ENCODE data around the gene PACS2. TPM values are rescaled to one million over a fixed set of nuclear protein-coding genes. Genes with fewer than 3 reads are reported as not detected.

Gene PACS2
- total RNA-seq, 1 donor from 2014 or later: 32.3 TPM

DNA sequence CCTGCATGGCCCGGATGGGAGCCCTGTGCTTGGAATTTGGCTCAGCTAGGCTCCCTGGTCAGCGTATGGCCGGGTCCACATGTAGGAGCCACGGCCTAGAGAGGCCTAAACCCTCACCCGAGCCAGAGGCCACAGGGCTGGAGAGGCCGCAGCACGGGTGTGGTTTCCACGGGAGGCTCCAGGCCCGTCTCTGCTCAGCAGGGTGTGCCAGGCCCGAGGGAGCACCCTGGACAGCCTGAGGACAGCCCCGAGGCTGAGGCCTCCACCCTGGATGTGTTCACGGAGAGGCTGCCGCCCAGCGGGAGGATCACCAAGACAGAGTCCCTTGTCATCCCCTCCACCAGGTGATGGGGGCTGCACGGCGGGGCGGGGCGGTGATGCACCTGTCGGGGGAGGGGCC, 66.2 kb downstream of the PACS2 start:
- H3K27me3 Mint-ChIP-seq (ENCODE audit: insufficient read depth): no peaks in the 10 kb centered on the region
- intact Hi-C loops (cut with micrococcal nuclease): no loop called here
- H3K4me1 Mint-ChIP-seq (ENCODE audit: low read depth): peaks cover 5% of the 10 kb centered on the region
- H3K36me3 Mint-ChIP-seq (ENCODE audit: low read depth): no peaks in the 10 kb centered on the region
- H3K9me3 Mint-ChIP-seq: no peaks in the 10 kb centered on the region
- no peak overlapping the region for H3K4me3 Mint-ChIP-seq
- DNase-seq (ENCODE audit: low spot score): no peak
- H3K27ac Mint-ChIP-seq: no peak overlapping the region

DNA sequence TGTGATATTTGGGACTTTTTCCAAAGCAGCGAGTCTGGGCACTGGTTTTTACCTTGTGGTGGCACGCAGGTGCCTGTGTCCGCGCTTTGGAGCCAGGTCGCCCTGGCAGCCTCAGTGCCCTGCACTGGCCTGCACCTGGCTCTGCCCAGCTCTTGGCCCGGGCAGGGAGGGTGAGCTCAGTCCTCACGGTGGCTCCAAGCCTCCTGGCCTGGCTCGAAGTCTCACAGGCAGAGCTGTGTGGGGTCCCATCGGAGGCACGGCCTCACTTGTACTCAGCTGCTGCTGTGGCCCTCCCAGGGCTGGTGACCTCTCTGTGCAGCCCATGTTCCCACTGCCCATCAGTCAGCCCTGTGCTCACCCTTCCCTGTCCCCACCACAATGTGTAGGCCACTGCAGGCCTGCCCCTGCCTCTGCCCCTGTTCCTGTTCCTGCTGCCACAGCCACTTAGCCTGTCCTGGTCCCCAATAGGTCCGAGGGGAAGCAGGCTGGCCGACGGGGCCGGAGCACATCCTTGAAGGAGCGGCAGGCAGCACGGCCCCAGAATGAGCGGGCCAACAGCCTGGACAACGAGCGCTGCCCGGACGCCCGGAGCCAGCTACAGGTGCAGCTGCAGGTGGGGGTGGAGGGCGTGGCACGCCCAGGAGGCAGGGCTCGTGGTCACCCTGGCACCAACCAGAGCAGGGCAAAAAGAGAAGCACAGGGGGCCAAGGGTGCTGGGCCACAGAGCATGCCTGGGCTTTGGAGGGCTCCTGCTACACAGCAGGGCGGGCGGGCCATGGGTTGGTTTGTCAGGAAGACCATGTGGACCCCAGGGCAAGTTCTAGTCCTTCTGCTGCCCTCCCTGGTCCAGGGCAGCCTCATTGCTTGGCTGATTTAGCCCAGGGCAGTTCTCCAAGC, 67.1 kb downstream of the PACS2 start:
- intact Hi-C loops (cut with micrococcal nuclease): no loop called here
- no peaks in the 10 kb centered on the region for H3K9me3 Mint-ChIP-seq
- H3K27me3 Mint-ChIP-seq (ENCODE audit: insufficient read depth): no peaks in the 10 kb centered on the region
- H3K36me3 Mint-ChIP-seq (ENCODE audit: low read depth): no peaks in the 10 kb centered on the region
- no peaks in the 10 kb centered on the region for H3K4me1 Mint-ChIP-seq (ENCODE audit: low read depth)
- no peak for DNase-seq (ENCODE audit: low spot score)
- H3K4me3 Mint-ChIP-seq: no peak overlapping the region
- H3K27ac Mint-ChIP-seq: no peak overlapping the region

DNA sequence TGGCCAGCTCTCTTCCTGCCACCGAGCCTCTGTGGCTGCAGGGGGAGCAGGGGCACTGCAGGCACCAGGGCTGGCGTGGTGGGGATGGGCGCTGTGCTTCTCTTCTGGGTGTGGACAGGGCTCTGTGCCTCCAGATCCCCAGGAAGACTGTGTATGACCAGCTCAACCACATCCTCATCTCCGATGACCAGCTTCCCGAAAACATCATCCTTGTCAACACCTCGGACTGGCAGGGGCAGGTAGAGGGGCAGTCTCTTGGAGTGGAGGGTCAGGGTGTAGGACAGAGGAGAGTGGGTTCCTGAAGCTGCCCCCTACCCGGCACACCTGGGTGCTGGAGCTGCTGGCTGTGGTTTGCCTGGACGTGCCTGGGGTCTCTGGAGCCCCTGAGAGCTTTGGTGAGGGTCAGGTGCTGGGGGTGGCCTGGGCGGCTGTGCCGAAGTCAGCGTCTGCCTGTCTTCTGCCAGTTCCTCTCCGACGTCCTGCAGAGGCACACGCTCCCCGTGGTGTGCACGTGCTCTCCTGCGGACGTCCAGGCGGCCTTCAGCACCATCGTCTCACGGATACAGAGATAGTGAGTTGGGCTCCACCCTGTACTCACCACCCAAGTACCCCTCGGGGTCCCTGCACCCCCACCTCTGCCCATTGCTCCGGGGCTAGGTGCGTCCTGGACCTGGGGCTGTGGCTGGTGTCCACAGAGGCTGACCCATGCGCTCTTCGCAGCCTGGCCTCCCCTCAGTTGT, 68.0 kb downstream of the PACS2 start:
- no peak overlapping the region for H3K27ac Mint-ChIP-seq
- H3K36me3 Mint-ChIP-seq (ENCODE audit: low read depth): no peaks in the 10 kb centered on the region
- no peak overlapping the region for H3K4me3 Mint-ChIP-seq
- DNase-seq (ENCODE audit: low spot score): no peak
- intact Hi-C loops (cut with micrococcal nuclease): no loop called here
- H3K9me3 Mint-ChIP-seq: no peaks in the 10 kb centered on the region
- no peaks in the 10 kb centered on the region for H3K27me3 Mint-ChIP-seq (ENCODE audit: insufficient read depth)
- H3K4me1 Mint-ChIP-seq (ENCODE audit: low read depth): no peaks in the 10 kb centered on the region

DNA sequence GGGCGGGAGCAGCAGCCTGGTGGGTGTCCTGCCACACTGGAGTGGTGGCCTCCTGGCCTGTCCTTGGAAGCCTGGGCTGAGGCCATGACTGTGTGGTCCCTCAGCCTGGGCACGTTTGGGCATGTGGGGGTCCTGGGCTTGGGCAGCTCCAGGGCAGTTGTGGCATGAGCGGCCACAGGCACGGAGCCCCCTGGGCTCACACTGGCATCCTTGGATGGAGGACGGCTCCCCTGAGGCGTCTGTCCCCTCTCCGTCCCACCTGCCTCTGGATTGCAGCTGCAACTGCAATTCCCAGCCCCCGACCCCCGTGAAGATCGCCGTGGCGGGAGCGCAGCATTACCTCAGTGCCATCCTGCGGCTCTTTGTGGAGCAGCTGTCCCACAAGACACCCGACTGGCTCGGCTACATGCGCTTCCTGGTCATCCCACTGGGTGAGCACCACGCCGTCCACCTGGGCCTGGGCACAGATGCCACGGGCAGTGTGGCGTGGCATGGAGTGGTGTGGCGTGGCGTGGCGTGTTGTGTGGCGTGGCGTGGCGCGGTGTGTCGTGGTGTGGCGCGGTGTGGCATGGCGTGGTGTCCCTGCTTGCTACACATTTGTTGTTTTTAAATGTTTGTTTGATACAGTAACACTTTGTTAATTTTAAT, 68.7 kb downstream of the PACS2 start:
- H3K36me3 Mint-ChIP-seq (ENCODE audit: low read depth): no peaks in the 10 kb centered on the region
- H3K4me1 Mint-ChIP-seq (ENCODE audit: low read depth): no peaks in the 10 kb centered on the region
- H3K4me3 Mint-ChIP-seq: no peak overlapping the region
- no peaks in the 10 kb centered on the region for H3K27me3 Mint-ChIP-seq (ENCODE audit: insufficient read depth)
- no peak overlapping the region for H3K27ac Mint-ChIP-seq
- DNase-seq (ENCODE audit: low spot score): no peak
- intact Hi-C loops (cut with micrococcal nuclease): no loop called here
- H3K9me3 Mint-ChIP-seq: no peaks in the 10 kb centered on the region

DNA sequence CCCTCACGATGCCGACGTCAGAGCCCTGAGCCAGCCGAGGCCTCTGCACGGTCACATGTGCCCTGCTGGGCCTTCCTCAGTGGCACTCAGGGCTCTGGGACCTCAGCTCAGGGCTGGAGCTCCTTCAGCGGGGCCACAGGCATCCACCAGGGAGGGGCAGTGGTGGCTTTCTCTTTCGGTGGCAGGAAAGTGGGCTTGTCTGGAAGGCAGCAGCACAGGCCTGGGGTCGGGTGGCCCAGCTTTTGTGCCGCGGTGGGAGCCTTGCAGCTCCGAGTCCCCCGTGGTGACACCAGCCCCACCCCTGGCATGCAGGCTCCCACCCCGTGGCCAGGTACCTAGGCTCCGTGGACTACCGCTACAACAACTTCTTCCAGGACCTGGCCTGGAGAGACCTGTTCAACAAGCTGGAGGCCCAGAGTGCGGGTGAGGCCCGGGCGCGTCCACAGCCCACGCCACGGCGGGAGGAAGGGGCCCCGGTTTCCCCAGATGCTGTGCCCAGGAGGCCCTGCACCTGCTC, 69.6 kb downstream of the PACS2 start:
- no peak overlapping the region for H3K4me3 Mint-ChIP-seq
- no peaks in the 10 kb centered on the region for H3K36me3 Mint-ChIP-seq (ENCODE audit: low read depth)
- no peak overlapping the region for H3K27ac Mint-ChIP-seq
- no peaks in the 10 kb centered on the region for H3K4me1 Mint-ChIP-seq (ENCODE audit: low read depth)
- intact Hi-C loops (cut with micrococcal nuclease): no loop called here
- no peaks in the 10 kb centered on the region for H3K27me3 Mint-ChIP-seq (ENCODE audit: insufficient read depth)
- no peaks in the 10 kb centered on the region for H3K9me3 Mint-ChIP-seq
- DNase-seq (ENCODE audit: low spot score): no peak

DNA sequence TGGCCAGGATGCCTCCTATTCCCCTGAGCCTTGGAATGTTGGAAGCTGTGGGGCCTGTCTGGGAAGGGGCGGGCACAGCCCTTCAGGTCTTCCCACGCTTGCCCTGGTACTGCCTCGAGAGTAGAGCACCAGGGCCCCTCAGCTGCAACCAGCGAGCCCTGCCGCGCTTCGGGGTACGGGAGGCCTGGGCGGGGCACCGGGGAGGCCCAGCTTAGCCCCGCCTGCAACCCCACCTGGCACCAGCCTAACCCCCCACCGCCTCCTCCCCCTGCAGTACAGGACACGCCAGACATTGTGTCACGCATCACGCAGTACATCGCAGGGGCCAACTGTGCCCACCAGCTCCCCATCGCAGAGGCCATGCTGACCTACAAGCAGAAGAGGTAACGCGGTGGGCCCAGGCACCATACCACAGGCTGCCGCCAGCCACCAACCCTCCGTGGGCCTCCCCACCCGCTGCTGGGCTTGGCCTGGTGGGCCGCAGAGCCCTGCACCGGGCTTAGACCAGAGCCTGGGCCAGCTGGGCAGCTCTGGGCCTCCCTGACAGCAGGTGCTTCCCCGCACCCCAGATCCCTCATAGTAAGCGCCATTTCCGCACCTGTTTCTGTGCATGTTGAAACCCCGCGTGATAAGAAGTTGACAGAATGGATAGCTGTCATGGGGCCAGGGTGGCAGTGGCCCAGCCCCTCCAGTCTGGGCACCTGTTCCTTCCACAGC, 70.2 kb downstream of the PACS2 start:
- Mint-ChIP-seq H3K4me1 (ENCODE audit: low read depth) (no peaks in the 10 kb centered on the region), H3K36me3 (ENCODE audit: low read depth) (no peaks in the 10 kb centered on the region), H3K4me3 (no peak overlapping the region), H3K9me3 (no peaks in the 10 kb centered on the region), H3K27me3 (ENCODE audit: insufficient read depth) (no peaks in the 10 kb centered on the region), H3K27ac (no peak overlapping the region)
- intact Hi-C loops (cut with micrococcal nuclease): no loop called here
- no peak for DNase-seq (ENCODE audit: low spot score)

DNA sequence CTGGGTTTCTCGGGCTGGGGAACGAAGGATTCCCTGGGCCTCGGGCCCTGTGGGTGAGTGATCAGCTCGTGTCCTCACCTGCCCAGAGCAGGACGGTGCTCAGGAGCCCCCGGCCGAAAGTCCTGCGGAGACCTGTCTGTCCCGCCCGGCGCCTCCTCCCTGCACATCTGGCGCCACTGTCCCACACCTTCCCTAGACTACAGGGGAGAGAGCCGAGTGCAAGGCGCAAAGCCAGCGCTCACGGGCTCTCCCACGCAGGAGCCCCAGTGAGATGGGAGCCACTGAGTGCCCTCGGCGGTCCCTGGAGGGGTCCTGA, 70.7 kb downstream of the PACS2 start:
- H3K4me3 Mint-ChIP-seq: no peak overlapping the region
- H3K36me3 Mint-ChIP-seq (ENCODE audit: low read depth): no peaks in the 10 kb centered on the region
- no peak for DNase-seq (ENCODE audit: low spot score)
- H3K4me1 Mint-ChIP-seq (ENCODE audit: low read depth): peaks cover 4% of the 10 kb centered on the region
- no peak overlapping the region for H3K27ac Mint-ChIP-seq
- no peaks in the 10 kb centered on the region for H3K27me3 Mint-ChIP-seq (ENCODE audit: insufficient read depth)
- intact Hi-C loops (cut with micrococcal nuclease): no loop called here
- H3K9me3 Mint-ChIP-seq: no peaks in the 10 kb centered on the region

DNA sequence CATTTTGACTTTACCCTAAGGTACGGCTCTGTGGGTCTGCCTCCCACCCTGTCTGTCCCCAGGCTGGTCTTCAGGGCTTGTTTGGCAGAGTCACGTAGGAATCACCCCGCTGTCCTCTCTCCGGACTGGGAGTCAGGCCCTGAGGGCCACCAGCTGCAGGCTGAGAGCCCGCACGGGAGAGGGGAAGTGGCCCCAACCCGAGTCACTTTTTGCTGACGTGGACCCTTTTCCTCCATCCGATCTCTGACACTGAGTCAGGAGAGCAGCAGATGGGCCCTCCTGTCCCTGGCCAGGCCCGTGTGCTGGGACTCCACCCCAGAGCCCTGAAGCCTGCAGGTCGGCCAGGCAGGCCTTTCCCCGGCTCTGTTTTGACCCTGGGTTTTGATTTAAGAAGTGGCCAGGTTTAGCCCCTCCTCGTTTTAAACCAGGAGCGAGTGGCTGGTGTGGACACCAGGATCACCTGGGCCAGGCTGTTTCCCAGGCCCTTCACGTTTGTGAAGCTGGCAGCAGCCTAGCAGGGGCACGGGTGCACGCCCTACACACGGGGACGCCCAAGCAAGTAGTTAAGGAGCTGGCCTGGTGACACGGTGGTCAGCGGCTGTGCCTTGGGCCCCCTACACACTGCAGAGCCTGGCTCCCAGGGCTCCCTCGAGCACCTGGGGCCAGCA, 71.3 kb downstream of the PACS2 start:
- no peak overlapping the region for H3K4me3 Mint-ChIP-seq
- H3K27ac Mint-ChIP-seq: no peak overlapping the region
- H3K9me3 Mint-ChIP-seq: no peaks in the 10 kb centered on the region
- H3K36me3 Mint-ChIP-seq (ENCODE audit: low read depth): no peaks in the 10 kb centered on the region
- H3K4me1 Mint-ChIP-seq (ENCODE audit: low read depth): peaks cover 6% of the 10 kb centered on the region
- intact Hi-C loops (cut with micrococcal nuclease): no loop called here
- no peaks in the 10 kb centered on the region for H3K27me3 Mint-ChIP-seq (ENCODE audit: insufficient read depth)
- no peak for DNase-seq (ENCODE audit: low spot score)

DNA sequence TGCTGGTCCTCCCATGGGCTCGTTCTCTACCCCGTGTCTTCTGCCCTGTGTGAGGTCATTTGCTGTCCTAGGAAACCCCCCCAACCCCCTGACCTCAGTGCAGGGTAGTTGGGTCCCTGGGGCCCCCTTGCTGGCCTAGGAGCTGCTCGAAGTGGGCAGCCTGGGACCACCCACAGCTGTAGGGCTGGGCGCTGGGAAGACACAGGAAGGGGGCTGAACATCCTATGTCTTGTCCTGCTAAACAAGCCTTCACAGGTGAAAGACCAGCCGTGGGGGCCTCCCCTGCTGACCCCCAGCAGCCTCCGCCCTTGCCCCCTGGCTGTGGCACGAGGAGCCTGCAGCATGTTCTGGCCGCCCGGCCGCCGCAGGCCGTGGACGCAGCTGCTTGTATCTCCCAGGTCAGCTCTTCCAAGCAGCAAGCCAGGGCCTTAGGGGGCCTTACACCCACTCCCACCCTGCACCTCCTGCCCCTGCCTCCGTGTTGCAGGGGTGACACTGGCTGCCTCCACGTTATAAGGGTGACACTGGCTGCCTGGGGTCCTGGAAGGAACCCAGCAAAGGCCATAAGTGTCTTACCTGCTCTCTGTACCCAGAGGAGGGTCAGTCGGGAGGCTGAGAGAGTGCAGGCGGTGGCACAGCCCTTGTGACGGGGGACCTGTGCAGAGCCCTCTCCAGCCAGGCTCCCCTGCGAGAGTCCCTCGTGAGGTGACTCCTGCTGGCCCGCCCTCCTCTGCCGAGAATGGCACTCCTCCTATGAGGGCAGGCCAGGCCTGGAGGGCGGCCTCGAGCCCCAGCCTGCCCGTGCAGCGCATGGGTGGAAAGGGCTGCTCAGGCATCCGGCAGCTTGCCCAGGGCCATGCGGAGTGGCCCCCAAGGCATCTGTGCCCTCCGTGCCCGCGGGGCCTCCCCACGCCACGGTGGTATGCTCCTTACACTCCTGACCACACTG, 72.3 kb downstream of the PACS2 start:
- no peak overlapping the region for H3K27ac Mint-ChIP-seq
- DNase-seq (ENCODE audit: low spot score): no peak
- peaks cover 6% of the 10 kb centered on the region for H3K4me1 Mint-ChIP-seq (ENCODE audit: low read depth)
- H3K27me3 Mint-ChIP-seq (ENCODE audit: insufficient read depth): no peaks in the 10 kb centered on the region
- no peaks in the 10 kb centered on the region for H3K36me3 Mint-ChIP-seq (ENCODE audit: low read depth)
- intact Hi-C loops (cut with micrococcal nuclease): no loop called here
- H3K9me3 Mint-ChIP-seq: no peaks in the 10 kb centered on the region
- no peak overlapping the region for H3K4me3 Mint-ChIP-seq

DNA sequence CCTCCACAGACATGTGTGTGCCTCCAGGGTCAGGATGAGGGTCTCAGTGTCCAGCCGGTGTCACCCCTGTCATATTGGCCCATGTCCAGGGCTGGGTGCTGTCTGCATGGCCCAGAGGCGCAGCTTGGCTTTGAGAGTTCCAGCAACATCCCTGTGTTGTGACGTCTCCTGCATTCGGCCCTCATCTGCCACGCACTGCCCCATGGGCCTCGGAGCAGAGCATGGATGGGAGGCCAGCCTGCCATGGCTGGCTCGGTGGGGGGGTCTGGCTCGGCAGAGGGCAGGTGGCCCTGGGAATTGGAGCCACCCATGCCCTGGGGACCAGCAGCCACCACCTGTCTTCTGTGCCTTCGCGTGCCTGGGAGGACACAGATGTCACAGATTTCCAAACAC, 73.0 kb downstream of the PACS2 start:
- Mint-ChIP-seq H3K27me3 (ENCODE audit: insufficient read depth) (no peaks in the 10 kb centered on the region), H3K4me3 (no peak overlapping the region), H3K27ac (no peak overlapping the region), H3K9me3 (no peaks in the 10 kb centered on the region), H3K4me1 (ENCODE audit: low read depth) (peaks cover 6% of the 10 kb centered on the region), H3K36me3 (ENCODE audit: low read depth) (no peaks in the 10 kb centered on the region)
- intact Hi-C loops (cut with micrococcal nuclease): no loop called here
- no peak for DNase-seq (ENCODE audit: low spot score)

DNA sequence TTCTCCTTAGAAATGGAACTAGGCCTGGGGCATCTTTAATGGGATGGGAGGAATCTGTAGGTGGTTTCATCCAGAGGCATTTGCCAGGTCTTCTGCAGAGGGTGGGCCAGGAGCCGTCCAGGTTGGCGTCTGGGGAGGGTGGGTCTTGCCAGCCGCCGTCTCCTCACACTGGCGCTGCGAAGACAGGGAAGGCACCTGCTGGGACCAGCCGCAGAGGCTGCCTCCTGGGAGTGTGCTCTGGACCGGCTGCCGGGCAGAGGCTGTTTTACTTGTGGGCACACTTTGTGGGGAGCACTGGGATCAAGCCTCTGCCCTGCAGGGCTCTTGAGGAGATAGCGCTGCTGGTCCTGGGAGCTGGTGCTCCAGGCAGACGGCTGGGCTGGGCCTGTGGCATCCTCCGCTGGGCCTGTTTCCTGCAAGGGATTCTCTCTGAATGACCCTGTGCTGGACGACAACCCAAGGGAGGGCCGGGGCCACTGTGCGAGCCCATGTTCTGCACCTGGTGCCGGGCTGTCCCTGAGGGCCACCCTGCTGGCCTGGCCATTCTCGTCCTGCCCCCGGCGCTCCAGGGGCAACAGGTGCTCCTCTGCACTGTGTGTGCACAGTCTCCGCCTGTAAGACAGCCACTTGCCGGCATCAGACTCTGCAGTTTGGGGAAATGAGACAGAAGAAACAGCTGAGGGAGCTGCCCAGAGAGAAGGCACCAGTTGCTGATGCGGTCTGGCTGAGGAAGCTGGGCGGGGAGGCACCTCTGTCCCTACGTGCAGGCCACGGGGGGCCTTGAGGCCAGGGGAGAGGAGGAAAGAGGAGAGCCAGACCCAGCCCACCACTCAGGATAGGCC, 73.8 kb downstream of the PACS2 start:
- H3K9me3 Mint-ChIP-seq: no peaks in the 10 kb centered on the region
- no peak overlapping the region for H3K27ac Mint-ChIP-seq
- no peaks in the 10 kb centered on the region for H3K36me3 Mint-ChIP-seq (ENCODE audit: low read depth)
- H3K4me3 Mint-ChIP-seq: no peak overlapping the region
- intact Hi-C loops (cut with micrococcal nuclease): no loop called here
- no peaks in the 10 kb centered on the region for H3K27me3 Mint-ChIP-seq (ENCODE audit: insufficient read depth)
- no peak for DNase-seq (ENCODE audit: low spot score)
- peaks cover 6% of the 10 kb centered on the region for H3K4me1 Mint-ChIP-seq (ENCODE audit: low read depth)
